K562 (cell line): Measurements from ENCODE around the gene CEBPA. TPM values are rescaled to one million over a fixed set of nuclear protein-coding genes. Genes with fewer than 3 reads are reported as not detected.

Source experiments
- ATAC-seq: fragments of 200-7000 bp; cut with Tn5 transposase; 3 replicates; pipeline ENCODE4 v1.9.1; 2020; ENCODE audit warnings: moderate library complexity
- BruUV-seq: library from RNA; stranded (reverse); fragments of 400-500 nt; replicated peaks from 2 replicates; lab custom pipeline; 2021; lab: Mats Ljungman, UMichigan
- CTCF ChIA-PET: fragments of 300-600 bp; formaldehyde crosslinking; extraction: SDS; loops from one replicate; lab custom pipeline; 2021; ENCODE audit warnings: low intra/inter-chr PET ratio; lab: Yijun Ruan, JAX
- POLR2A ChIA-PET: fragments of 300-600, 350-650 bp; sonication (Branson Sonifier 250); formaldehyde crosslinking; extraction: SDS; loops from one replicate; lab custom pipeline; 2021; ENCODE audit warnings: antibody characterized with exemption, inconsistent platforms; lab: Yijun Ruan, JAX
- DNase-seq, 4 experiments: peaks; one replicate each; pipeline versions ENCODE4 v3.0.0 to v3.0.0-alpha.2; 2011 to 2018; ENCODE audit warnings: low spot score in 3 of 4, mixed read lengths in 3 of 4; ENCODE audit errors: extremely low read depth in 1 of 4
- FAIRE-seq: peaks from 2 replicates; lab custom pipeline; 2011; peaks lifted over from hg19 to GRCh38; lab: Jason Lieb, UNC
- H2AFZ ChIP-seq: 2 replicates; pipeline ENCODE4 v1.6.0; 2011; ENCODE audit warnings: low read depth, low read length, control low read depth, inconsistent platforms
- H3K27ac ChIP-seq: fragments of 200-600 bp; 3 replicates; pipeline ENCODE4 v1.8.0; 2011; ENCODE audit warnings: low read depth, mild to moderate bottlenecking, control low read depth, inconsistent platforms, low read length, moderate library complexity, mixed read lengths; ENCODE audit errors: extremely low read depth
- H3K27me3 ChIP-seq, 2 experiments: fragments of 300-600 bp in 1 of 2; 2 replicates in 1 of 2; 3 replicates in 1 of 2; pipeline versions ENCODE4 v1.6.0 to v1.8.0; 2011; ENCODE audit warnings: inconsistent platforms in 2 of 2, low read length in 2 of 2, mild to moderate bottlenecking in 1 of 2, mixed read lengths in 1 of 2, moderate library complexity in 1 of 2; ENCODE audit not compliant: control insufficient read depth in 2 of 2, insufficient read depth in 2 of 2
- H3K36me3 ChIP-seq: fragments of 300-600 bp; 3 replicates; pipeline ENCODE4 v1.8.0; 2011; ENCODE audit warnings: mild to moderate bottlenecking, low read length, inconsistent platforms; ENCODE audit not compliant: control insufficient read depth, insufficient read depth
- H3K4me1 ChIP-seq, 2 experiments: fragments of 200-600 bp in 1 of 2; replicated peaks in 1 of 2; 2 replicates in 1 of 2; 3 replicates in 1 of 2; pipeline versions ENCODE4 v1.5.1 to v1.8.0; 2011; ENCODE audit warnings: inconsistent platforms in 2 of 2, low read length in 2 of 2, mild to moderate bottlenecking in 1 of 2, mixed read lengths in 1 of 2, moderate library complexity in 1 of 2; ENCODE audit not compliant: control insufficient read depth in 2 of 2, insufficient read depth in 2 of 2
- H3K4me2 ChIP-seq: 2 replicates; pipeline ENCODE4 v1.6.1; 2011; ENCODE audit warnings: low read length, control low read depth, inconsistent platforms, mixed read lengths; ENCODE audit not compliant: insufficient read depth
- H3K4me3 ChIP-seq: fragments of 200-600 bp; sonication (generic), shearing (Covaris generic); 2 replicates; pipeline ENCODE4 v1.5.1; 2016; ENCODE audit warnings: control low read depth, inconsistent platforms
- H3K79me2 ChIP-seq: fragments of 200-600 bp; 3 replicates; pipeline ENCODE4 v1.8.0; 2011; ENCODE audit warnings: low read length, inconsistent platforms; ENCODE audit not compliant: control insufficient read depth, insufficient read depth
- H3K9ac ChIP-seq, 2 experiments: 2 replicates each; pipeline versions ENCODE4 v1.6.0 to v1.6.1; 2011; ENCODE audit warnings: low read depth in 2 of 2, low read length in 2 of 2, control low read depth in 1 of 2, inconsistent platforms in 1 of 2, mild to moderate bottlenecking in 1 of 2, mixed read lengths in 1 of 2; ENCODE audit not compliant: insufficient read depth in 1 of 2
- H3K9me1 ChIP-seq: one replicate; pipeline ENCODE4 v1.6.0; 2011; ENCODE audit warnings: inconsistent platforms, mild to moderate bottlenecking, low read length, moderate library complexity; ENCODE audit not compliant: control insufficient read depth, insufficient read depth
- H3K9me3 ChIP-seq: replicated peaks from 2 replicates; pipeline ENCODE4 v1.5.1; 2011; ENCODE audit warnings: low read depth, low read length, inconsistent platforms; ENCODE audit not compliant: control insufficient read depth, insufficient read depth
- H4K20me1 ChIP-seq: replicated peaks from 2 replicates; pipeline ENCODE4 v1.6.1; 2011; ENCODE audit warnings: low read length, inconsistent platforms, mixed read lengths; ENCODE audit not compliant: control insufficient read depth, insufficient read depth
- HMGXB4 ChIP-seq: sonication (generic); formaldehyde crosslinking; IDR thresholded peaks from 2 replicates; pipeline ENCODE4 v1.8.1; 2023; ENCODE audit warnings: mild to moderate bottlenecking, missing genetic modification reagents
- KDM1A ChIP-seq, 2 experiments: fragments of 450-650 bp; IDR thresholded peaks; 2 replicates each; pipeline ENCODE4 v1.6.1; 2016; ENCODE audit warnings: mild to moderate bottlenecking in 2 of 2
- MEIS2 ChIP-seq: fragments of 450-650 bp; IDR thresholded peaks from 2 replicates; pipeline ENCODE4 v1.6.1; 2014; ENCODE audit warnings: mild to moderate bottlenecking; ENCODE audit not compliant: partially characterized antibody
- RBM25 ChIP-seq: fragments of 200-400 bp; formaldehyde crosslinking; IDR thresholded peaks from 2 replicates; pipeline ENCODE4 v1.6.1; 2018; ENCODE audit warnings: low read length, low read depth, moderate library complexity; ENCODE audit not compliant: severe bottlenecking
- WGBS: fragments of 100-300 bp; shearing (Covaris generic); methylation state at CpG from one replicate; pipeline ENCODE4 v1.1.6; 2016; ENCODE audit warnings: low coverage, mixed read lengths; ENCODE audit not compliant: insufficient coverage; ENCODE audit errors: missing lambda C conversion rate; 5-methylcytosine and 5-hydroxymethylcytosine counted together
- in situ Hi-C: fragments of 300-500 bp; cut with MboI; formaldehyde crosslinking; loops from 4 replicates; pipeline ENCODE4 v1.15.0; 2018; ENCODE audit warnings: inconsistent platforms, mixed read lengths
- intact Hi-C: fragments of 100-400 bp; cut with micrococcal nuclease; formaldehyde crosslinking; loops from 2 replicates; pipeline ENCODE4 v1.14.2; 2022
- polyA plus RNA-seq, 8 experiments: library from polyadenylated mRNA; depleted of rRNA in 4 of 8; stranded (reverse) in 5 of 8; unstranded in 3 of 8; fragments of >200 nt; fragmentation: Nextera tagmentation in 2 of 8; fragmentation: Illumina TruSeq in 1 of 8; extraction: Ambion mirVana in 2 of 8; extraction: Trizol in 1 of 8; gene quantifications; 2 replicates each; pipeline versions ENCODE4 v1.2.1 to v1.2.3, GENCODE V29; 2011 to 2014; ENCODE audit warnings: inconsistent platforms in 1 of 8, missing spikeins in 1 of 8
- total RNA-seq, 7 experiments: library from RNA; depleted of rRNA in 6 of 7; stranded (reverse); fragments of >200 nt in 6 of 7; fragmentation: Illumina TruSeq in 2 of 7; extraction: Trizol in 2 of 7; gene quantifications; 2 replicates each; pipeline versions ENCODE4 v1.2.1 to v1.2.3, GENCODE V29; 2011 to 2021; ENCODE audit warnings: low replicate concordance in 1 of 7

The CEBPA gene
- total and polyA plus RNA-seq, 9 of the 15 experiments (the other 6 are each of a cell fraction or from before 2014, with no cell fraction given) = 0.03 to 0.59 (median 0.15) TPM; not detected in 2

- intact Hi-C loops = no loop called here
- Histone ChIP-seq H3K79me2 (no peaks in the 10 kb centered on the region), H3K4me1 (peaks cover 12 to 23% of the 10 kb centered on the region in 2 experiments; a peak in 3 of 5 replicates), H3K4me2 (no peak overlapping the region), H3K9ac (no peak overlapping the region; a peak in 1 of 4 replicates), H2AFZ (no peak overlapping the region), H3K27me3 (peaks cover 12 to 63% of the 10 kb centered on the region in 2 experiments; a peak in 3 of 5 replicates), H4K20me1 (peaks cover 8% of the 10 kb centered on the region; the same call in 1 of the 2 replicates), H3K36me3 (no peaks in the 10 kb centered on the region), H3K4me3 (no peak overlapping the region), H3K9me3 (no peaks in the 10 kb centered on the region), H3K27ac (no peak overlapping the region), H3K9me1 (no peaks in the 10 kb centered on the region)
- WGBS = 9% methylated on average over 11 of the region's 14 CpGs
- POLR2A ChIA-PET = interaction anchor here (1.1 kb wide), 1 partner anchor 78 kb away, joined by 3 read pairs; no protein-coding TSS in a partner anchor
- peak in 1 of 2 experiments; percentile 25; a peak in 1 of 4 replicates for TF ChIP-seq KDM1A (IDR thresholded peaks at IDR 0.05)
- TF ChIP-seq RBM25 = no peak
- FAIRE-seq = no peak
- ATAC-seq = no peak
- CTCF ChIA-PET = no interaction called here
- no TSS peak for BruUV-seq
- no peak for DNase-seq
- in situ Hi-C loops = no loop called here
These were observed 5.8 kb downstream of the CEBPA start for GRCh38 chr19:33296488-33296971.

GRCh38 chr19:33295621-33296487, 6.5 kb downstream of the CEBPA start:
- ChIA-PET POLR2A (interaction anchor here (0.6 to 1.5 kb wide), 2 partner anchors 10 to 153 kb away, joined by 4 read pairs; no protein-coding TSS in a partner anchor), CTCF (no interaction called here)
- BruUV-seq = no TSS peak
- Histone ChIP-seq H3K4me3 (no peak overlapping the region), H3K27me3 (peaks cover 12 to 61% of the 10 kb centered on the region in 2 experiments; a peak in 3 of 5 replicates), H3K36me3 (no peaks in the 10 kb centered on the region), H3K9me3 (no peaks in the 10 kb centered on the region), H3K79me2 (no peaks in the 10 kb centered on the region), H3K4me1 (peaks cover 12 to 22% of the 10 kb centered on the region in 2 experiments; a peak in 3 of 5 replicates), H3K9me1 (no peaks in the 10 kb centered on the region), H3K9ac (no peak overlapping the region; a peak in 1 of 4 replicates), H2AFZ (no peak overlapping the region), H3K27ac (no peak overlapping the region), H3K4me2 (no peak overlapping the region), H4K20me1 (peaks cover 8% of the 10 kb centered on the region; the same call in 1 of the 2 replicates)
- intact Hi-C loops = no loop called here
- DNase-seq = no peak
- ATAC-seq = no peak
- 19% methylated on average over 12 of the region's 12 CpGs for WGBS
- in situ Hi-C loops = no loop called here
- FAIRE-seq = no peak
- no peak for TF ChIP-seq MEIS2
- TF ChIP-seq HMGXB4 (CRISPR knock-in tag) = no peak
